ENCODE measurements around the gene KRTAP4-8. TPM values are rescaled to one million over a fixed set of nuclear protein-coding genes. Genes with fewer than 3 reads are reported as not detected.

The KRTAP4-8 gene
- total and polyA plus RNA-seq, 2 of the 13 experiments (the other 11 are each of a cell fraction or from before 2014, with no cell fraction given): not detected

DNA sequence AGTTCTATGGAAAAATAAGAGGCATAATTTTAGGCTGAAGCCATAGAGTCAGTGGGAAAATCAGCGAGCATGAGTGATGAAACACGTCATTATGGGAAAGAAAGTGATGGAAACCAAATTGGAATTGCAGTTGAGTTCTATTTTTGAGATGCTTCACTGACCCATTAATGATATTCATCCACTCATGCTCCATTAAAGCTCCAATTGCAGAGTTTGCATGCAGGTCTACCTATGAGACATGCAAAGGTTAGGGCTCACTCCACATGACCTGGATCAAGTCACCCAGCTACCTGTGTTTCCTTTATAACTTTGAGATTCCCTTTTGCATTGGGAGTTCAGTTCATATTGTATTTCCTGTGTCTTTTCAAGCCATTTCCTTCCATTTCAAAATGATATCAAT, 24.3 kb downstream of the KRTAP4-8 start:
- intact Hi-C loops (cut with micrococcal nuclease; ENCODE audit: unreplicated experiment): no loop called here
- Histone ChIP-seq H3K4me1 (ENCODE audit: insufficient read depth, low read length) (no peaks in the 10 kb centered on the region), H3K9ac (ENCODE audit: insufficient read depth, low read depth, low read length) (no peak overlapping the region), H3K79me2 (ENCODE audit: insufficient read depth, low read length) (no peaks in the 10 kb centered on the region), H3K36me3 (replicated peaks in 1 of 2; ENCODE audit: control insufficient read depth in 1 of 2, insufficient read depth in 2 of 2, low read length in 2 of 2) (no peaks in the 10 kb centered on the region), H3K27me3 (ENCODE audit: control insufficient read depth in 1 of 2, insufficient read depth in 2 of 2, low read length in 2 of 2) (peaks cover 0 to 5% of the 10 kb centered on the region in 2 experiments; a peak in 1 of 5 replicates), H3K27ac (ENCODE audit: extremely low read length, insufficient read depth, low read length) (no peak overlapping the region), H3K4me2 (ENCODE audit: low read depth, low read length) (no peak overlapping the region), H3K4me3 (replicated peaks in 1 of 3; ENCODE audit: insufficient read depth in 1 of 3, low read depth in 2 of 3, low read length in 3 of 3) (no peak overlapping the region), H3K9me3 (ENCODE audit: low read length) (no peaks in the 10 kb centered on the region), H2AFZ (ENCODE audit: low read length) (no peak overlapping the region), H4K20me1 (ENCODE audit: insufficient read depth, low read length) (no peaks in the 10 kb centered on the region)
- ChIA-PET POLR2A (no interaction called here), CTCF (ENCODE audit: low intra/inter-chr PET ratio, low total read pairs) (no interaction called here)
- in situ Hi-C loops (cut with HindIII; ENCODE audit: extremely low pct_ligation_motif_present, low pct_unique_long_range_greater_than_20kb): no loop called here
- 73% methylated on average over 2 of the region's 2 CpGs for WGBS (ENCODE audit: low lambda C conversion rate)
- ATAC-seq (no peak), FAIRE-seq (no peak), DNase-seq (ENCODE audit: low spot score) (no peak)
- no TSS peak for BruUV-seq (replicated peaks)
- TF ChIP-seq NFIC (IDR thresholded peaks at IDR 0.05; ENCODE audit: low read length) (no peak), ZNF557 (CRISPR knock-in tag; IDR thresholded peaks at IDR 0.05) (no peak), DPF2 (CRISPR knock-in tag; IDR thresholded peaks at IDR 0.05; ENCODE audit: borderline replicate concordance, low read depth) (no peak), ZNF224 (CRISPR knock-in tag; IDR thresholded peaks at IDR 0.05) (no peak), REPIN1 (CRISPR knock-in tag; IDR thresholded peaks at IDR 0.05; ENCODE audit: borderline replicate concordance, low read depth) (no peak), FOXA3 (CRISPR knock-in tag; IDR thresholded peaks at IDR 0.05) (no peak), AHR (CRISPR knock-in tag; IDR thresholded peaks at IDR 0.05) (no peak), TRIM24 (CRISPR knock-in tag; IDR thresholded peaks at IDR 0.05) (no peak), FOSL1 (CRISPR knock-in tag; IDR thresholded peaks at IDR 0.05; ENCODE audit: borderline replicate concordance) (no peak), ETV5 (CRISPR knock-in tag; IDR thresholded peaks at IDR 0.05; ENCODE audit: borderline replicate concordance) (no peak), NAIF1 (CRISPR knock-in tag; IDR thresholded peaks at IDR 0.05; ENCODE audit: borderline replicate concordance) (no peak), ZNF883 (CRISPR knock-in tag; IDR thresholded peaks at IDR 0.05; ENCODE audit: not compliant biosample characterization) (no peak)
- TF ChIP-seq, protein P1, sequence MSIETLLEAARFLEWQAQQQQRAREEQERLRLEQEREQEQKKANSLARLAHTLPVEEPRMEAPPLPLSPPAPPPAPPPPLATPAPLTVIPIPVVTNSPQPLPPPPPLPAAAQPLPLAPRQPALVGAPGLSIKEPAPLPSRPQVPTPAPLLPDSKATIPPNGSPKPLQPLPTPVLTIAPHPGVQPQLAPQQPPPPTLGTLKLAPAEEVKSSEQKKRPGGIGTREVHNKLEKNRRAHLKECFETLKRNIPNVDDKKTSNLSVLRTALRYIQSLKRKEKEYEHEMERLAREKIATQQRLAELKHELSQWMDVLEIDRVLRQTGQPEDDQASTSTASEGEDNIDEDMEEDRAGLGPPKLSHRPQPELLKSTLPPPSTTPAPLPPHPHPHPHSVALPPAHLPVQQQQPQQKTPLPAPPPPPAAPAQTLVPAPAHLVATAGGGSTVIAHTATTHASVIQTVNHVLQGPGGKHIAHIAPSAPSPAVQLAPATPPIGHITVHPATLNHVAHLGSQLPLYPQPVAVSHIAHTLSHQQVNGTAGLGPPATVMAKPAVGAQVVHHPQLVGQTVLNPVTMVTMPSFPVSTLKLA (IDR thresholded peaks at IDR 0.05): no peak
- TF ChIP-seq, protein P2, sequence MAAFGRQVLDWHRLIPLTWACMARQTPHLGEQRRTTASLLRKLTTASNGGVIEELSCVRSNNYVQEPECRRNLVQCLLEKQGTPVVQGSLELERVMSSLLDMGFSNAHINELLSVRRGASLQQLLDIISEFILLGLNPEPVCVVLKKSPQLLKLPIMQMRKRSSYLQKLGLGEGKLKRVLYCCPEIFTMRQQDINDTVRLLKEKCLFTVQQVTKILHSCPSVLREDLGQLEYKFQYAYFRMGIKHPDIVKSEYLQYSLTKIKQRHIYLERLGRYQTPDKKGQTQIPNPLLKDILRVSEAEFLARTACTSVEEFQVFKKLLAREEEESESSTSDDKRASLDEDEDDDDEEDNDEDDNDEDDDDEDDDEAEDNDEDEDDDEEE (CRISPR knock-in tag; IDR thresholded peaks at IDR 0.05): no peak
- TF ChIP-seq, protein P3, sequence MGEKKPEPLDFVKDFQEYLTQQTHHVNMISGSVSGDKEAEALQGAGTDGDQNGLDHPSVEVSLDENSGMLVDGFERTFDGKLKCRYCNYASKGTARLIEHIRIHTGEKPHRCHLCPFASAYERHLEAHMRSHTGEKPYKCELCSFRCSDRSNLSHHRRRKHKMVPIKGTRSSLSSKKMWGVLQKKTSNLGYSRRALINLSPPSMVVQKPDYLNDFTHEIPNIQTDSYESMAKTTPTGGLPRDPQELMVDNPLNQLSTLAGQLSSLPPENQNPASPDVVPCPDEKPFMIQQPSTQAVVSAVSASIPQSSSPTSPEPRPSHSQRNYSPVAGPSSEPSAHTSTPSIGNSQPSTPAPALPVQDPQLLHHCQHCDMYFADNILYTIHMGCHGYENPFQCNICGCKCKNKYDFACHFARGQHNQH (CRISPR knock-in tag; IDR thresholded peaks at IDR 0.05): no peak
- TF ChIP-seq, protein P4, sequence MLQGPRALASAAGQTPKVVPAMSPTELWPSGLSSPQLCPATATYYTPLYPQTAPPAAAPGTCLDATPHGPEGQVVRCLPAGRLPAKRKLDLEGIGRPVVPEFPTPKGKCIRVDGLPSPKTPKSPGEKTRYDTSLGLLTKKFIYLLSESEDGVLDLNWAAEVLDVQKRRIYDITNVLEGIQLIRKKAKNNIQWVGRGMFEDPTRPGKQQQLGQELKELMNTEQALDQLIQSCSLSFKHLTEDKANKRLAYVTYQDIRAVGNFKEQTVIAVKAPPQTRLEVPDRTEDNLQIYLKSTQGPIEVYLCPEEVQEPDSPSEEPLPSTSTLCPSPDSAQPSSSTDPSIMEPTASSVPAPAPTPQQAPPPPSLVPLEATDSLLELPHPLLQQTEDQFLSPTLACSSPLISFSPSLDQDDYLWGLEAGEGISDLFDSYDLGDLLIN (CRISPR knock-in tag; IDR thresholded peaks at IDR 0.05; ENCODE audit: borderline replicate concordance): no peak

Data from HepG2 (cell line).